GM23338 (cell line): ENCODE results near the gene ASXL3. TPM values are rescaled to one million over a fixed set of nuclear protein-coding genes. Genes with fewer than 3 reads are reported as not detected.

Experiments
- ATAC-seq: fragments of 200-7000 bp; cut with Tn5 transposase; 3 replicates; pipeline ENCODE4 v1.9.1; 2020
- DNase-seq: peaks from one replicate; pipeline ENCODE4 v3.0.0-alpha.2; 2015; ENCODE audit warnings: low spot score
- H2AFZ ChIP-seq: fragments of 200-600 bp; sonication (generic); 2 replicates; pipeline ENCODE4 v1.8.0; 2016; ENCODE audit warnings: antibody characterized with exemption, mild to moderate bottlenecking, moderate library complexity
- H3F3A ChIP-seq: fragments of 200-600 bp; sonication (generic); replicated peaks from 2 replicates; pipeline ENCODE4 v1.8.0; 2017; ENCODE audit warnings: antibody characterized with exemption, mixed run types, low read depth
- H3K27ac ChIP-seq: fragments of 200-600 bp; sonication (generic); 2 replicates; pipeline ENCODE4 v1.6.1; 2016; ENCODE audit warnings: low read depth
- H3K27me3 ChIP-seq: fragments of 200-600 bp; sonication (generic); 2 replicates; pipeline ENCODE4 v1.8.0; 2016; ENCODE audit warnings: mild to moderate bottlenecking, mixed run types, moderate library complexity; ENCODE audit not compliant: insufficient read depth
- H3K36me3 ChIP-seq: fragments of 200-600 bp; sonication (generic); 2 replicates; pipeline ENCODE4 v1.8.0; 2016; ENCODE audit warnings: mild to moderate bottlenecking; ENCODE audit not compliant: insufficient read depth
- H3K4me1 ChIP-seq: fragments of 200-600 bp; sonication (generic); 2 replicates; pipeline ENCODE4 v1.8.0; 2016; ENCODE audit warnings: mild to moderate bottlenecking, moderate library complexity; ENCODE audit not compliant: insufficient read depth
- H3K4me2 ChIP-seq: fragments of 200-600 bp; sonication (generic); 2 replicates; pipeline ENCODE4 v1.7.1; 2017; ENCODE audit warnings: mixed run types
- H3K4me3 ChIP-seq: fragments of 200-600 bp; sonication (generic); 2 replicates; pipeline ENCODE4 v1.6.1; 2016; ENCODE audit warnings: mixed run types
- H3K79me2 ChIP-seq: fragments of 200-600 bp; sonication (generic); replicated peaks from 2 replicates; pipeline ENCODE4 v1.8.0; 2017; ENCODE audit warnings: mild to moderate bottlenecking; ENCODE audit not compliant: insufficient read depth
- H3K9me2 ChIP-seq: fragments of 200-600 bp; sonication (generic); 2 replicates; pipeline ENCODE4 v1.8.0; 2017; ENCODE audit not compliant: insufficient read depth
- H4K20me1 ChIP-seq: fragments of 200-600 bp; sonication (generic); replicated peaks from 2 replicates; pipeline ENCODE4 v1.8.0; 2017; ENCODE audit warnings: mild to moderate bottlenecking; ENCODE audit not compliant: insufficient read depth
- H3K27ac Mint-ChIP-seq: 2 replicates; pipeline ENCODE4 v1.8.0; 2020; ENCODE audit warnings: inconsistent platforms, mild to moderate bottlenecking, moderate library complexity, mixed read lengths
- H3K27me3 Mint-ChIP-seq: 3 replicates; pipeline ENCODE4 v1.8.0; 2022; ENCODE audit warnings: low read depth, mild to moderate bottlenecking, moderate library complexity, mixed read lengths, inconsistent platforms; ENCODE audit not compliant: insufficient read depth, poor library complexity
- H3K36me3 Mint-ChIP-seq: 3 replicates; pipeline ENCODE4 v1.8.0; 2021; ENCODE audit warnings: low read depth, mild to moderate bottlenecking, inconsistent platforms, moderate library complexity, mixed read lengths
- H3K4me1 Mint-ChIP-seq: 3 replicates; pipeline ENCODE4 v1.8.0; 2020; ENCODE audit warnings: mild to moderate bottlenecking, inconsistent platforms, mixed read lengths
- H3K4me3 Mint-ChIP-seq: 3 replicates; pipeline ENCODE4 v1.8.0; 2021; ENCODE audit warnings: moderate library complexity, mild to moderate bottlenecking, inconsistent platforms, mixed read lengths
- H3K9me3 Mint-ChIP-seq: 3 replicates; pipeline ENCODE4 v1.8.0; 2020; ENCODE audit warnings: moderate library complexity, mild to moderate bottlenecking, inconsistent platforms, mixed read lengths
- EZH2 ChIP-seq: fragments of 200-600 bp; sonication (generic); IDR thresholded peaks from one replicate; pipeline ENCODE4 v1.8.0; 2017; ENCODE audit warnings: antibody characterized with exemption, mild to moderate bottlenecking, low read depth; ENCODE audit not compliant: unreplicated experiment
- NANOG ChIP-seq: IDR thresholded peaks from 2 replicates; pipeline ENCODE4 v1.6.1; 2016; ENCODE audit warnings: antibody characterized with exemption, borderline replicate concordance
- POLR2AphosphoS5 ChIP-seq: IDR thresholded peaks from 2 replicates; pipeline ENCODE4 v1.6.1; 2016; ENCODE audit warnings: antibody characterized with exemption, low read depth
- REST ChIP-seq: IDR thresholded peaks from one replicate; pipeline ENCODE4 v1.6.1; 2018; ENCODE audit warnings: antibody characterized with exemption; ENCODE audit not compliant: unreplicated experiment
- STAT1 ChIP-seq: IDR thresholded peaks from one replicate; pipeline ENCODE4 v1.6.1; 2016; ENCODE audit warnings: antibody characterized with exemption; ENCODE audit not compliant: unreplicated experiment
- ZNF114 ChIP-seq: fragments of 250-450 bp; sonication (Bioruptor Pico); IDR thresholded peaks from 2 replicates; pipeline ENCODE4 v1.5.0; 2020; ENCODE audit warnings: mild to moderate bottlenecking, moderate library complexity
- ZNF462 ChIP-seq: fragments of 250-450 bp; sonication (Bioruptor Pico); IDR thresholded peaks from 2 replicates; pipeline ENCODE4 v1.5.0; 2020; ENCODE audit warnings: mild to moderate bottlenecking, moderate library complexity
- polyA plus RNA-seq: library from polyadenylated mRNA; unstranded; fragments of >200 nt; fragmentation: Nextera tagmentation; extraction: Ambion mirVana; gene quantifications from 2 replicates; pipeline ENCODE4 v1.2.1, GENCODE V29; 2016
- total RNA-seq: library from RNA; depleted of rRNA; stranded (reverse); fragments of >200 nt; shearing (Covaris generic); gene quantifications from 2 replicates; pipeline ENCODE4 v1.2.3, GENCODE V29; 2014

Gene ASXL3
- total and polyA plus RNA-seq, 2 experiments from 2014 or later: 0.23 to 1.4 TPM

GRCh38 chr18:33605250-33605649, 27.2 kb downstream of the ASXL3 start:
- Histone ChIP-seq H3K27me3 (no peaks in the 10 kb centered on the region), H3K4me1 (peaks cover 5% of the 10 kb centered on the region; the same call in 1 of the 2 replicates), H3K4me2 (no peak overlapping the region), H3K36me3 (no peaks in the 10 kb centered on the region), H2AFZ (no peak overlapping the region), H3F3A (no peaks in the 10 kb centered on the region), H4K20me1 (no peaks in the 10 kb centered on the region), H3K9me2 (no peaks in the 10 kb centered on the region), H3K79me2 (no peaks in the 10 kb centered on the region), H3K4me3 (no peak overlapping the region), H3K27ac (no peak overlapping the region)
- H3K27ac Mint-ChIP-seq: no peak overlapping the region
- H3K27me3 Mint-ChIP-seq: no peaks in the 10 kb centered on the region
- no peak for TF ChIP-seq EZH2
- no peak for TF ChIP-seq NANOG
- no peak for TF ChIP-seq STAT1
- no peak for TF ChIP-seq REST
- TF ChIP-seq POLR2AphosphoS5: no peak
- no peak for TF ChIP-seq ZNF462
- TF ChIP-seq ZNF114 (CRISPR knock-in tag): no peak
- no peak for ATAC-seq
- H3K4me3 Mint-ChIP-seq: no peak overlapping the region
- no peaks in the 10 kb centered on the region for H3K36me3 Mint-ChIP-seq
- H3K4me1 Mint-ChIP-seq: peaks cover 12% of the 10 kb centered on the region
- no peaks in the 10 kb centered on the region for H3K9me3 Mint-ChIP-seq
- no peak for DNase-seq
